GM18519 (cell line): ENCODE measurements around the gene FYTTD1.

Experiments
- ATAC-seq: cut with Tn5 transposase; IDR thresholded peaks from one replicate; pipeline ENCODE4 v1.9.1; 2021; ENCODE audit warnings: mild to moderate bottlenecking, moderate library complexity; ENCODE audit not compliant: unreplicated experiment, low FRiP score

Gene FYTTD1

GRCh38 chr3:197829397-197830045, 79.8 kb downstream of the FYTTD1 start:
- ATAC-seq = no peak

DNA sequence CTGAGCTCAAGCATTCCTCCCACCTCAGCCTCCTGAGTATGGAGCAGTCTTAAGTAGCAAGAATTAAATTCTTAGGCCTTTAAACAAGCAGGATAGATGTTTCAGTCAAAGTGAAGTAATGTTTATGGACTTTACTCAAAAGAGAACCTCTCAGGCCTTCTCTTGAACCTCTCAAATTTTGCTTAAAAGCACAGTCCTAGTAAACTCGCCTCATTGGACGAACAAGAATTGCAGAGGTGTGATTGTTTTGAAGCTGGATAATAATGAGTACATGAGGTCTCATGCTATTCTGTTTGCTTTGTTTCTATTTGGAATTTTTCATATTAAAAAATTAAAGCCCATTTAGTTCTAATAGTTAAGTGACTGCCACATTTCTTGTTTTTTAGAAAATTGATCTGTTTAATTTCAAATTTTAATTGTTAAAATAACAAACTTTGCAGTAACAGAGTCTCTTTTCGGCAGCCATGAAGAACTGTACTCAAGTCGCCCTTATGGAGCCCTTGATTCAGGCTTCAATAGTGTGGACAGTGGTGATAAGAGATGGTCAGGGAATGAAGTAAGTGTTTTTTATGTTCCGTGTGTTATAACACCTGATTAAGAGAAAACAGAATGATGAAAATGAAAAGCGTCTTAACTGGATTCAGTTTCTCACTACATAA, 80.8 kb downstream of the FYTTD1 start:
- no peak for ATAC-seq

DNA sequence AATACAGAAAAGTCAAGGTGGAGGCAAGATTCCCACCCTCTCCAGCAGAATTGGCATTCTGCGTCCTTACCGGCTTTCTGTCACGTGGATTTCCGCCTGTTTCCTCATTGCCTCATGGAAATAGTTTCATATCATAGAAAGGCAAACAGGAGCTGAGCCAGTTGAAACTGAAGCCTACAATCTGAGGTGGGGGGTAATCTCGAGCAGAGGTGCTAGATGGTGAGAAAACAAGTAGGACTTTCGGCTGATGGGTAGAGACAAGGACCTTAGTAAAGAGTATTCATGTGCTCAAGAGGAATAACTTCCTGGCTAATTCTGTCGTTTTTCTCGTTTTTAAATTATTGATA, 81.3 kb downstream of the FYTTD1 start:
- ATAC-seq = no peak

GRCh38 chr3:197833930-197834715, 84.4 kb downstream of the FYTTD1 start:
- ATAC-seq = no peak

DNA sequence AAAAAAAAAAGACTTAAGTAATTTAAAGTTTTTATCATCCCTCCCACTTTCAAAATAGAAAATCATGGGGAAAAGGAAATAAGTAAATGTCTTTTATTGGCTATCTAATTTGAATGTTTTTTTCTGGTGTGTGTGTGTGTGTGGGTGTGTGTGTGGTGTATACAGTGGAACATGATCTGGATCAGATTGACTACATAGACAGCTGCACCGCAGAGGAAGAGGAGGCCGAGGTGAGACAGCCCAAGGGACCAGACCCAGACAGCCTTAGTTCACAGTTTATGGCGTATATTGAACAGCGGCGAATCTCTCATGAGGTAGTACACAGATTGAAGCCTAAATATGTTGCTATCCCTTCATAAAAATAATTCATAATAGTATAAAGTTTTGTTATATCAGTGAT, 85.8 kb downstream of the FYTTD1 start:
- no peak for ATAC-seq

DNA sequence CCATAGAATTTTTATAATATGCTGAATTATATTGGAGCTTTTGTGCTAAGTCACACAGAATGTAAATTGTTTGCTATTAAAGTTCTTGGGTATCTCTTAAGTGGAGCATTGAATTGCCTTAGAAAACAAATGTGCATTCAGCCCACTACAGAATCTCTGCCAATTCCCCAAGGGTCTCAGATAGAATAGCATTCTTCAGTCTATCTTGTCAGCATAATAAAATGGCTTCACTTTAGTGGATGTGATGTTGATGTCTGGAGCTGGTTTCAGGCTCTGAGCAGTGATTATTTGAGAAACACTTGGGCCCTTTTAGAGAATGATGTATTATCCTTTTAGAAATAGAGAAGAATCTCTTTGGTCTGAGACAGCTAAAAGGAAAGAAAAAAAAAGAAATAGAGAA, 86.6 kb downstream of the FYTTD1 start:
- no peak for ATAC-seq
